H9 (cell line): ENCODE data around the gene PRR35. TPM values are rescaled to one million over a fixed set of nuclear protein-coding genes. Genes with fewer than 3 reads are reported as not detected.

Experiments
- DNase-seq: peaks from one replicate; pipeline ENCODE4 v3.0.0-alpha.2; 2017
- H2AFZ ChIP-seq: one replicate; pipeline ENCODE4 v1.6.1; 2013; ENCODE audit warnings: mild to moderate bottlenecking, low read length, control low read depth, moderate library complexity
- H2AK5ac ChIP-seq: 2 replicates; pipeline ENCODE4 v1.6.1; 2013; ENCODE audit warnings: low read length, control low read depth, mixed read lengths; ENCODE audit not compliant: insufficient read length
- H2BK120ac ChIP-seq: one replicate; pipeline ENCODE4 v1.6.1; 2013; ENCODE audit warnings: low read depth, mild to moderate bottlenecking, low read length, control low read depth, inconsistent platforms; ENCODE audit not compliant: poor library complexity, severe bottlenecking
- H2BK12ac ChIP-seq: 2 replicates; pipeline ENCODE4 v1.6.1; 2013; ENCODE audit warnings: low read length, control low read depth, mixed read lengths, low read depth; ENCODE audit not compliant: insufficient read length
- H2BK15ac ChIP-seq: 2 replicates; pipeline ENCODE4 v1.6.1; 2013; ENCODE audit warnings: low read depth, low read length, control low read depth
- H2BK20ac ChIP-seq: one replicate; pipeline ENCODE4 v1.6.1; 2013; ENCODE audit warnings: low read depth, mild to moderate bottlenecking, low read length, control low read depth, inconsistent platforms; ENCODE audit not compliant: poor library complexity, severe bottlenecking
- H2BK5ac ChIP-seq: 2 replicates; pipeline ENCODE4 v1.6.1; 2013; ENCODE audit warnings: low read length, control low read depth, mixed read lengths; ENCODE audit not compliant: insufficient read length
- H3K14ac ChIP-seq: 2 replicates; pipeline ENCODE4 v1.6.1; 2013; ENCODE audit warnings: low read length, control low read depth; ENCODE audit not compliant: insufficient read depth
- H3K18ac ChIP-seq: 2 replicates; pipeline ENCODE4 v1.6.1; 2013; ENCODE audit warnings: low read depth, mild to moderate bottlenecking, mixed read lengths, low read length, control low read depth; ENCODE audit not compliant: insufficient read length
- H3K23ac ChIP-seq: 2 replicates; pipeline ENCODE4 v1.6.1; 2013; ENCODE audit warnings: low read length, control low read depth, mixed read lengths, low read depth; ENCODE audit not compliant: insufficient read length
- H3K23me2 ChIP-seq: 2 replicates; pipeline ENCODE4 v1.6.1; 2013; ENCODE audit warnings: low read depth, mild to moderate bottlenecking, mixed read lengths, low read length, control low read depth; ENCODE audit not compliant: insufficient read length, poor library complexity, severe bottlenecking
- H3K27ac ChIP-seq: 2 replicates; pipeline ENCODE4 v1.5.1; 2013; ENCODE audit warnings: low read length, control low read depth, mixed read lengths, low read depth; ENCODE audit not compliant: insufficient read length
- H3K27me3 ChIP-seq: 2 replicates; pipeline ENCODE4 v1.6.1; 2013; ENCODE audit warnings: low read length, control low read depth, inconsistent platforms; ENCODE audit not compliant: insufficient read depth
- H3K4ac ChIP-seq: 2 replicates; pipeline ENCODE4 v1.6.1; 2013; ENCODE audit warnings: low read depth, mild to moderate bottlenecking, control low read depth, inconsistent platforms, low read length, moderate library complexity
- H3K4me1 ChIP-seq: 2 replicates; pipeline ENCODE4 v1.6.1; 2013; ENCODE audit warnings: low read length, control low read depth, inconsistent platforms; ENCODE audit not compliant: insufficient read depth
- H3K4me2 ChIP-seq: 2 replicates; pipeline ENCODE4 v1.6.1; 2013; ENCODE audit warnings: low read length, control low read depth, mixed read lengths; ENCODE audit not compliant: insufficient read length, insufficient read depth
- H3K56ac ChIP-seq: 2 replicates; pipeline ENCODE4 v1.6.1; 2013; ENCODE audit warnings: low read depth, mild to moderate bottlenecking, mixed read lengths, low read length, control low read depth; ENCODE audit not compliant: insufficient read length
- H3K79me1 ChIP-seq: 2 replicates; pipeline ENCODE4 v1.6.1; 2013; ENCODE audit warnings: low read depth, mild to moderate bottlenecking, moderate library complexity, low read length, control low read depth, inconsistent platforms; ENCODE audit not compliant: insufficient read depth, poor library complexity, severe bottlenecking
- H3K79me2 ChIP-seq: 2 replicates; pipeline ENCODE4 v1.6.1; 2013; ENCODE audit warnings: low read length, control low read depth, inconsistent platforms; ENCODE audit not compliant: insufficient read depth
- H3K9ac ChIP-seq: 2 replicates; pipeline ENCODE4 v1.6.1; 2013; ENCODE audit warnings: low read length, control low read depth, mixed read lengths; ENCODE audit not compliant: insufficient read length; ENCODE audit errors: extremely low read depth
- H3K9me3 ChIP-seq: one replicate; pipeline ENCODE4 v1.6.1; 2013; ENCODE audit warnings: low read depth, low read length, inconsistent platforms; ENCODE audit not compliant: control insufficient read depth
- H3T11ph ChIP-seq: one replicate; pipeline ENCODE4 v1.6.1; 2013; ENCODE audit warnings: mild to moderate bottlenecking, low read length, control low read depth, inconsistent platforms
- H4K20me1 ChIP-seq: one replicate; pipeline ENCODE4 v1.6.1; 2013; ENCODE audit not compliant: control insufficient read depth, insufficient read length, insufficient read depth
- H4K5ac ChIP-seq: 2 replicates; pipeline ENCODE4 v1.6.1; 2013; ENCODE audit warnings: low read depth, mild to moderate bottlenecking, mixed read lengths, low read length, control low read depth; ENCODE audit not compliant: insufficient read length
- H4K8ac ChIP-seq: replicated peaks from 2 replicates; pipeline ENCODE4 v1.6.1; 2013; ENCODE audit warnings: low read length, control low read depth, mixed read lengths, low read depth; ENCODE audit not compliant: insufficient read length
- H4K91ac ChIP-seq: 2 replicates; pipeline ENCODE4 v1.6.1; 2013; ENCODE audit warnings: low read depth, mild to moderate bottlenecking, moderate library complexity, mixed read lengths, low read length, control low read depth; ENCODE audit not compliant: insufficient read length
- H3K27ac Mint-ChIP-seq, 3 experiments: 2 replicates in 2 of 3; 3 replicates in 1 of 3; pipeline ENCODE4 v1.8.0; 2020 to 2021; ENCODE audit warnings: mixed read lengths in 3 of 3, mild to moderate bottlenecking in 1 of 3, moderate library complexity in 1 of 3
- H3K27me3 Mint-ChIP-seq: 2 replicates; pipeline ENCODE4 v1.8.0; 2021; ENCODE audit warnings: low read depth, mild to moderate bottlenecking, moderate library complexity, mixed read lengths
- H3K36me3 Mint-ChIP-seq, 3 experiments: 2 replicates in 2 of 3; 3 replicates in 1 of 3; pipeline ENCODE4 v1.8.0; 2020 to 2021; ENCODE audit warnings: low read depth in 3 of 3, mixed read lengths in 3 of 3; ENCODE audit not compliant: insufficient read depth in 1 of 3
- H3K4me1 Mint-ChIP-seq, 2 experiments: 2 replicates each; pipeline ENCODE4 v1.8.0; 2020; ENCODE audit warnings: mixed read lengths in 2 of 2
- H3K4me3 Mint-ChIP-seq, 2 experiments: 2 replicates in 1 of 2; 3 replicates in 1 of 2; pipeline ENCODE4 v1.8.0; 2020 to 2021; ENCODE audit warnings: mild to moderate bottlenecking in 2 of 2, mixed read lengths in 2 of 2, moderate library complexity in 1 of 2
- H3K9me3 Mint-ChIP-seq, 2 experiments: 2 replicates in 1 of 2; 3 replicates in 1 of 2; pipeline ENCODE4 v1.8.0; 2020; ENCODE audit warnings: mild to moderate bottlenecking in 2 of 2, mixed read lengths in 2 of 2, moderate library complexity in 1 of 2
- WGBS: extraction: QIAGEN DNeasy Blood & Tissue Kit; methylation state at CpG from one replicate; pipeline ENCODE4 v1.1.7; 2013; ENCODE audit warnings: missing lambda C conversion rate, low lambda C conversion rate, mixed read lengths; ENCODE audit not compliant: insufficient read length; ENCODE audit errors: extremely low coverage; 5-methylcytosine and 5-hydroxymethylcytosine counted together
- total RNA-seq: library from RNA; stranded (reverse); gene quantifications from 2 replicates; pipeline ENCODE4 v1.2.1, GENCODE V29; 2021
- TF ChIP-seq, protein P1 (sequence below): fragments of 200-600 bp; sonication (generic); conservative IDR thresholded peaks from 3 replicates; pipeline ENCODE4 v1.8.0; 2021; ENCODE audit warnings: antibody characterized with exemption, mild to moderate bottlenecking

PRR35 gene
- total RNA-seq, 1 experiment from 2014 or later, result 0.33 TPM

DNA sequence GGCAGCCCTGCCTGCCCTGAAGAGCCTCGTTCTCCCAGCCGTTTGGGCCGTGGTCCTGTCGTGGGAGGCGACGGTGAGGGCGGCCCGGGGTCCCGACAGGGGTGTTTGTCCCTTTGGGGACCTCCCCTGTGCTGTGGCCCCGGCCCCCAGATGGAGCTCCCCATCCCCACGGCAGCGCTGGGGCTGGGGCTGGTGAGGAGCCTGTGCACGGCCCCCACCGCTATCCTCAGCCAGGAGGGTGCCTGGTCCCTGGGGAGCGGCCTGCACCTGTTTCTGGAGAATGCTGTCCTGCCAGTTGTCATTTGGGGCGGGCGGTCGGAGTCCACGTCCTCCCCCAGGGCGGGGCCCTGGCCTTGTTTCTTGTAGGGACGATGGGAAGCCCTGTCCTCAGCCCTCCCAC, 26.1 kb upstream of the PRR35 start:
- no CpG with 5 or more reads among the region's 21 CpGs for WGBS
- TF ChIP-seq, protein P1, sequence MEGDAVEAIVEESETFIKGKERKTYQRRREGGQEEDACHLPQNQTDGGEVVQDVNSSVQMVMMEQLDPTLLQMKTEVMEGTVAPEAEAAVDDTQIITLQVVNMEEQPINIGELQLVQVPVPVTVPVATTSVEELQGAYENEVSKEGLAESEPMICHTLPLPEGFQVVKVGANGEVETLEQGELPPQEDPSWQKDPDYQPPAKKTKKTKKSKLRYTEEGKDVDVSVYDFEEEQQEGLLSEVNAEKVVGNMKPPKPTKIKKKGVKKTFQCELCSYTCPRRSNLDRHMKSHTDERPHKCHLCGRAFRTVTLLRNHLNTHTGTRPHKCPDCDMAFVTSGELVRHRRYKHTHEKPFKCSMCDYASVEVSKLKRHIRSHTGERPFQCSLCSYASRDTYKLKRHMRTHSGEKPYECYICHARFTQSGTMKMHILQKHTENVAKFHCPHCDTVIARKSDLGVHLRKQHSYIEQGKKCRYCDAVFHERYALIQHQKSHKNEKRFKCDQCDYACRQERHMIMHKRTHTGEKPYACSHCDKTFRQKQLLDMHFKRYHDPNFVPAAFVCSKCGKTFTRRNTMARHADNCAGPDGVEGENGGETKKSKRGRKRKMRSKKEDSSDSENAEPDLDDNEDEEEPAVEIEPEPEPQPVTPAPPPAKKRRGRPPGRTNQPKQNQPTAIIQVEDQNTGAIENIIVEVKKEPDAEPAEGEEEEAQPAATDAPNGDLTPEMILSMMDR, result no peak
- Histone ChIP-seq H3K56ac (no peak overlapping the region), H4K20me1 (peaks cover 6% of the 10 kb centered on the region), H3T11ph (no peak overlapping the region), H3K9ac (no peak overlapping the region), H3K27ac (no peak overlapping the region), H3K9me3 (no peaks in the 10 kb centered on the region), H3K14ac (no peak overlapping the region; the same call in 1 of the 2 replicates), H2AFZ (no peak overlapping the region), H2BK20ac (no peak overlapping the region), H3K23ac (no peak overlapping the region), H3K4me2 (no peak overlapping the region), H2BK12ac (no peak overlapping the region), H4K91ac (no peak overlapping the region), H4K8ac (no peak overlapping the region), H3K18ac (no peak overlapping the region), H2BK5ac (no peak overlapping the region), H3K79me2 (peaks cover 14% of the 10 kb centered on the region; the same call in 1 of the 2 replicates), H3K4ac (no peak overlapping the region), H4K5ac (no peak overlapping the region), H3K4me1 (no peaks in the 10 kb centered on the region), H2BK15ac (no peak overlapping the region), H3K23me2 (no peaks in the 10 kb centered on the region), H3K27me3 (no peaks in the 10 kb centered on the region), H2AK5ac (no peak overlapping the region), H3K79me1 (no peaks in the 10 kb centered on the region), H2BK120ac (no peak overlapping the region)
- DNase-seq, result no peak
- Mint-ChIP-seq H3K4me3 (no peak overlapping the region), H3K27ac (no peak overlapping the region), H3K4me1 (peaks cover 3 to 8% of the 10 kb centered on the region in 2 experiments), H3K9me3 (no peaks in the 10 kb centered on the region), H3K27me3 (no peaks in the 10 kb centered on the region), H3K36me3 (peaks cover 3 to 15% (median 13%) of the 10 kb centered on the region in 3 experiments; a peak in 6 of 7 replicates)
